Gastrocnemius medialis (tissue), 4 donors: ENCODE measurements around the gene YPEL1.

Experiments used
- CTCF ChIP-seq, 5 experiments: fragments of 450-650 bp in 3 of 5; fragments of 200-600 bp in 2 of 5; sonication (generic) in 2 of 5; IDR thresholded peaks in 4 of 5; conservative IDR thresholded peaks in 1 of 5; 1 replicate in 4 of 5; 2 replicates in 1 of 5; pipeline ENCODE4 v1.5.1; 2016 to 2019; ENCODE audit warnings: antibody characterized with exemption in 5 of 5, mild to moderate bottlenecking in 3 of 5, moderate library complexity in 3 of 5
- POLR2A ChIP-seq, 2 donors: fragments of 450-650 bp; IDR thresholded peaks; one replicate each; pipeline ENCODE4 v1.6.1; 2017; ENCODE audit warnings: antibody characterized with exemption in 2 of 2, mild to moderate bottlenecking in 2 of 2, moderate library complexity in 2 of 2

- TF ChIP-seq CTCF (IDR thresholded peaks at IDR 0.05 in 4 of 5, conservative IDR thresholded peaks at IDR 0.05 in 1 of 5) (no peak), POLR2A (IDR thresholded peaks at IDR 0.05) (no peak)
Measured at GRCh38 chr22:21694795-21695429, 40.7 kb downstream of the YPEL1 start.
